Activated naive CD8-positive, alpha-beta T cell (primary cell): ENCODE measurements around the gene ARHGAP42.

Experiments used
- H3K27ac Mint-ChIP-seq: one replicate; pipeline ENCODE4 v1.8.0; 2021; ENCODE audit warnings: mixed read lengths
- H3K27me3 Mint-ChIP-seq: one replicate; pipeline ENCODE4 v1.8.0; 2021; ENCODE audit warnings: mixed read lengths
- H3K36me3 Mint-ChIP-seq: one replicate; pipeline ENCODE4 v1.8.0; 2021; ENCODE audit warnings: mixed read lengths
- H3K4me1 Mint-ChIP-seq: one replicate; pipeline ENCODE4 v1.8.0; 2021; ENCODE audit warnings: low read depth, mixed read lengths
- H3K4me3 Mint-ChIP-seq: one replicate; pipeline ENCODE4 v1.8.0; 2021; ENCODE audit warnings: mild to moderate bottlenecking, mixed read lengths
- H3K9me3 Mint-ChIP-seq: one replicate; pipeline ENCODE4 v1.8.0; 2021; ENCODE audit warnings: low read depth, mixed read lengths

Gene ARHGAP42

GRCh38 chr11:100778166-100778785 is 91.2 kb downstream of the ARHGAP42 start:
- no peaks in the 10 kb centered on the region for H3K4me1 Mint-ChIP-seq
- no peak overlapping the region for H3K27ac Mint-ChIP-seq
- H3K36me3 Mint-ChIP-seq, result no peaks in the 10 kb centered on the region
- H3K27me3 Mint-ChIP-seq, result no peaks in the 10 kb centered on the region
- no peak overlapping the region for H3K4me3 Mint-ChIP-seq
- H3K9me3 Mint-ChIP-seq, result no peaks in the 10 kb centered on the region

GRCh38 chr11:100780470-100780869 is 93.4 kb downstream of the ARHGAP42 start:
- H3K27ac Mint-ChIP-seq, result no peak overlapping the region
- no peaks in the 10 kb centered on the region for H3K27me3 Mint-ChIP-seq
- H3K4me1 Mint-ChIP-seq, result no peaks in the 10 kb centered on the region
- H3K36me3 Mint-ChIP-seq, result no peaks in the 10 kb centered on the region
- no peak overlapping the region for H3K4me3 Mint-ChIP-seq
- no peaks in the 10 kb centered on the region for H3K9me3 Mint-ChIP-seq

GRCh38 chr11:100785148-100785983 is 98.3 kb downstream of the ARHGAP42 start:
- Mint-ChIP-seq H3K4me3 (no peak overlapping the region), H3K27me3 (no peaks in the 10 kb centered on the region), H3K4me1 (no peaks in the 10 kb centered on the region), H3K9me3 (peaks cover 5% of the 10 kb centered on the region), H3K36me3 (no peaks in the 10 kb centered on the region), H3K27ac (no peak overlapping the region)

- Mint-ChIP-seq H3K9me3 (peaks cover 5% of the 10 kb centered on the region), H3K27me3 (no peaks in the 10 kb centered on the region), H3K4me1 (no peaks in the 10 kb centered on the region), H3K4me3 (no peak overlapping the region), H3K36me3 (no peaks in the 10 kb centered on the region), H3K27ac (no peak overlapping the region)
Measured at GRCh38 chr11:100788561-100789295, 101.6 kb downstream of the ARHGAP42 start.

GRCh38 chr11:100789500-100789899 is 102.4 kb downstream of the ARHGAP42 start:
- H3K27ac Mint-ChIP-seq, result no peak overlapping the region
- no peak overlapping the region for H3K4me3 Mint-ChIP-seq
- no peaks in the 10 kb centered on the region for H3K36me3 Mint-ChIP-seq
- H3K9me3 Mint-ChIP-seq, result peaks cover 5% of the 10 kb centered on the region
- H3K27me3 Mint-ChIP-seq, result no peaks in the 10 kb centered on the region
- no peaks in the 10 kb centered on the region for H3K4me1 Mint-ChIP-seq

GRCh38 chr11:100790073-100790472 is 103.0 kb downstream of the ARHGAP42 start:
- H3K27me3 Mint-ChIP-seq, result no peaks in the 10 kb centered on the region
- H3K9me3 Mint-ChIP-seq, result peaks cover 5% of the 10 kb centered on the region
- no peaks in the 10 kb centered on the region for H3K36me3 Mint-ChIP-seq
- H3K4me1 Mint-ChIP-seq, result no peaks in the 10 kb centered on the region
- no peak overlapping the region for H3K27ac Mint-ChIP-seq
- no peak overlapping the region for H3K4me3 Mint-ChIP-seq

- H3K4me3 Mint-ChIP-seq, result no peak overlapping the region
- H3K9me3 Mint-ChIP-seq, result peaks cover 5% of the 10 kb centered on the region
- no peaks in the 10 kb centered on the region for H3K27me3 Mint-ChIP-seq
- H3K4me1 Mint-ChIP-seq, result no peaks in the 10 kb centered on the region
- no peaks in the 10 kb centered on the region for H3K36me3 Mint-ChIP-seq
- no peak overlapping the region for H3K27ac Mint-ChIP-seq
Measured at GRCh38 chr11:100791103-100791502, 104.0 kb downstream of the ARHGAP42 start.

- no peak overlapping the region for H3K27ac Mint-ChIP-seq
- H3K9me3 Mint-ChIP-seq, result peaks cover 5% of the 10 kb centered on the region
- no peaks in the 10 kb centered on the region for H3K27me3 Mint-ChIP-seq
- H3K36me3 Mint-ChIP-seq, result no peaks in the 10 kb centered on the region
- no peak overlapping the region for H3K4me3 Mint-ChIP-seq
- H3K4me1 Mint-ChIP-seq, result no peaks in the 10 kb centered on the region
Measured at GRCh38 chr11:100791860-100792259, 104.8 kb downstream of the ARHGAP42 start.

GRCh38 chr11:100793525-100793924 is 106.4 kb downstream of the ARHGAP42 start:
- no peaks in the 10 kb centered on the region for H3K36me3 Mint-ChIP-seq
- H3K4me1 Mint-ChIP-seq, result no peaks in the 10 kb centered on the region
- H3K27me3 Mint-ChIP-seq, result no peaks in the 10 kb centered on the region
- H3K4me3 Mint-ChIP-seq, result no peak overlapping the region
- no peaks in the 10 kb centered on the region for H3K9me3 Mint-ChIP-seq
- H3K27ac Mint-ChIP-seq, result no peak overlapping the region

- Mint-ChIP-seq H3K4me1 (no peaks in the 10 kb centered on the region), H3K9me3 (no peaks in the 10 kb centered on the region), H3K36me3 (no peaks in the 10 kb centered on the region), H3K4me3 (no peak overlapping the region), H3K27me3 (no peaks in the 10 kb centered on the region), H3K27ac (no peak overlapping the region)
Measured at GRCh38 chr11:100794446-100794845, 107.4 kb downstream of the ARHGAP42 start.

- Mint-ChIP-seq H3K27ac (no peak overlapping the region), H3K4me3 (no peak overlapping the region), H3K9me3 (no peaks in the 10 kb centered on the region), H3K4me1 (no peaks in the 10 kb centered on the region), H3K36me3 (no peaks in the 10 kb centered on the region), H3K27me3 (no peaks in the 10 kb centered on the region)
Measured at GRCh38 chr11:100799445-100799844, 112.4 kb downstream of the ARHGAP42 start.

GRCh38 chr11:100800202-100800601 is 113.1 kb downstream of the ARHGAP42 start:
- Mint-ChIP-seq H3K4me1 (no peaks in the 10 kb centered on the region), H3K4me3 (no peak overlapping the region), H3K36me3 (no peaks in the 10 kb centered on the region), H3K27ac (no peak overlapping the region), H3K9me3 (no peaks in the 10 kb centered on the region), H3K27me3 (no peaks in the 10 kb centered on the region)

GRCh38 chr11:100801225-100801999 is 114.3 kb downstream of the ARHGAP42 start:
- Mint-ChIP-seq H3K36me3 (no peaks in the 10 kb centered on the region), H3K27ac (no peak overlapping the region), H3K4me3 (no peak overlapping the region), H3K4me1 (no peaks in the 10 kb centered on the region), H3K9me3 (no peaks in the 10 kb centered on the region), H3K27me3 (no peaks in the 10 kb centered on the region)

GRCh38 chr11:100805506-100806199 is 118.6 kb downstream of the ARHGAP42 start:
- H3K4me3 Mint-ChIP-seq, result no peak overlapping the region
- no peaks in the 10 kb centered on the region for H3K4me1 Mint-ChIP-seq
- H3K27ac Mint-ChIP-seq, result no peak overlapping the region
- H3K27me3 Mint-ChIP-seq, result no peaks in the 10 kb centered on the region
- H3K9me3 Mint-ChIP-seq, result no peaks in the 10 kb centered on the region
- H3K36me3 Mint-ChIP-seq, result no peaks in the 10 kb centered on the region
